Measurements from ENCODE around the gene NDUFV2.

GRCh38 chr18:9177031-9177430 is 74.5 kb downstream of the NDUFV2 start:
- TF ChIP-seq CTCF (optimal IDR thresholded peaks at IDR 0.05 in 1 of 3, IDR thresholded peaks at IDR 0.05 in 1 of 3, conservative IDR thresholded peaks at IDR 0.05 in 1 of 3; ENCODE audit: extremely low read depth in 1 of 3, insufficient read depth in 2 of 3, low read length in 3 of 3) = no peak
- no peak for TF ChIP-seq EZH2 (IDR thresholded peaks at IDR 0.05; ENCODE audit: low read length)

Measured in keratinocyte (primary cell).